Endothelial cell of umbilical vein (primary cell): ENCODE measurements around the gene DLGAP1. TPM values are rescaled to one million over a fixed set of nuclear protein-coding genes. Genes with fewer than 3 reads are reported as not detected.
A peak's percentile ranks its signal among the peaks of the same experiment; 100 is the strongest.

Source experiments
- BruUV-seq: library from RNA; stranded (reverse); fragments of 400-500 nt; replicated peaks from 2 replicates; lab custom pipeline; 2021; lab: Mats Ljungman, UMichigan
- CTCF ChIA-PET: fragments of 300-600, 350-600 bp; sonication (Branson Sonifier 250); formaldehyde crosslinking; loops from one replicate; lab custom pipeline; 2021; ENCODE audit warnings: antibody characterized with exemption, inconsistent platforms; lab: Charles Lee
- POLR2A ChIA-PET: fragments of 300-600, 350-600 bp; sonication (Branson Sonifier 250); formaldehyde crosslinking; loops from one replicate; lab custom pipeline; 2021; ENCODE audit warnings: antibody characterized with exemption, inconsistent platforms; lab: Charles Lee
- DNase-seq: peaks from one replicate; pipeline ENCODE4 v3.0.0-alpha.2; 2011; ENCODE audit warnings: low read depth, low spot score
- FAIRE-seq: peaks from 2 replicates; lab custom pipeline; 2011; peaks lifted over from hg19 to GRCh38; lab: Jason Lieb, UNC
- H2AFZ ChIP-seq: 2 replicates; pipeline ENCODE4 v1.6.0; 2012; ENCODE audit warnings: low read depth, low read length, control low read depth, inconsistent platforms
- H3K27ac ChIP-seq: 2 replicates; pipeline ENCODE4 v1.5.1; 2011; ENCODE audit warnings: low read depth, mild to moderate bottlenecking, control low read depth, low read length, moderate library complexity; ENCODE audit not compliant: insufficient read depth
- H3K27me3 ChIP-seq, 2 experiments: 2 replicates each; pipeline versions ENCODE4 v1.6.0 to v1.6.1; 2011; ENCODE audit warnings: low read length in 2 of 2, mixed read lengths in 1 of 2; ENCODE audit not compliant: control insufficient read depth in 2 of 2, insufficient read depth in 2 of 2
- H3K36me3 ChIP-seq, 2 experiments: 2 replicates in 1 of 2; 3 replicates in 1 of 2; pipeline ENCODE4 v1.5.1; 2011; ENCODE audit warnings: low read length in 2 of 2, mild to moderate bottlenecking in 1 of 2, moderate library complexity in 1 of 2; ENCODE audit not compliant: control insufficient read depth in 2 of 2, insufficient read depth in 2 of 2; ENCODE audit errors: extremely low read depth in 1 of 2
- H3K4me1 ChIP-seq: 3 replicates; pipeline ENCODE4 v1.5.1; 2011; ENCODE audit warnings: mild to moderate bottlenecking, low read length; ENCODE audit not compliant: control insufficient read depth, insufficient read depth; ENCODE audit errors: extremely low read depth
- H3K4me2 ChIP-seq: 2 replicates; pipeline ENCODE4 v1.6.1; 2011; ENCODE audit warnings: low read length, control low read depth, mixed read lengths; ENCODE audit not compliant: insufficient read depth
- H3K4me3 ChIP-seq, 3 experiments: fragments of 200-600 bp in 1 of 3; sonication (generic), shearing (Covaris generic) in 1 of 3; replicated peaks in 1 of 3; 2 replicates each; pipeline ENCODE4 v1.5.1; 2011 to 2016; ENCODE audit warnings: control low read depth in 3 of 3, low read length in 3 of 3, mild to moderate bottlenecking in 2 of 3, inconsistent platforms in 1 of 3, low read depth in 1 of 3, moderate library complexity in 1 of 3; ENCODE audit not compliant: insufficient read depth in 1 of 3
- H3K79me2 ChIP-seq: 2 replicates; pipeline ENCODE4 v1.6.0; 2012; ENCODE audit warnings: low read length, inconsistent platforms; ENCODE audit not compliant: control insufficient read depth, insufficient read depth
- H3K9ac ChIP-seq: replicated peaks from 2 replicates; pipeline ENCODE3; 2011; ENCODE audit warnings: low read length, control low read depth; ENCODE audit not compliant: insufficient read depth; ENCODE audit errors: extremely low read depth
- H3K9me1 ChIP-seq: replicated peaks from 3 replicates; pipeline ENCODE4 v1.6.0; 2011; ENCODE audit warnings: mild to moderate bottlenecking, low read length; ENCODE audit not compliant: control insufficient read depth, insufficient read depth; ENCODE audit errors: extremely low read depth
- H3K9me3 ChIP-seq: replicated peaks from 2 replicates; pipeline ENCODE4 v1.5.1; 2012; ENCODE audit warnings: low read length, inconsistent platforms; ENCODE audit not compliant: control insufficient read depth, insufficient read depth
- H4K20me1 ChIP-seq: replicated peaks from 2 replicates; pipeline ENCODE3; 2011; ENCODE audit warnings: mild to moderate bottlenecking, low read length; ENCODE audit not compliant: control insufficient read depth, insufficient read depth; ENCODE audit errors: extremely low read depth
- CTCF ChIP-seq, 2 donors: IDR thresholded peaks; 1 replicate in 1 of 2; 2 replicates in 1 of 2; pipeline ENCODE4 v1.5.1; 2011; ENCODE audit warnings: low read length in 2 of 2, mild to moderate bottlenecking in 2 of 2, moderate library complexity in 2 of 2, control low read depth in 1 of 2, inconsistent platforms in 1 of 2, low read depth in 1 of 2; ENCODE audit not compliant: insufficient read depth in 1 of 2; ENCODE audit errors: extremely low read depth in 1 of 2
- FOS ChIP-seq: IDR thresholded peaks from 2 replicates; pipeline ENCODE4 v1.6.1; 2011; ENCODE audit warnings: mild to moderate bottlenecking, low read length, moderate library complexity, borderline replicate concordance; ENCODE audit not compliant: insufficient read depth
- GATA2 ChIP-seq: IDR thresholded peaks from 2 replicates; pipeline ENCODE4 v1.7.0; 2011; ENCODE audit warnings: low read depth, mild to moderate bottlenecking, moderate library complexity, mixed read lengths, low read length; ENCODE audit not compliant: insufficient read length, insufficient read depth
- JUN ChIP-seq: IDR thresholded peaks from 2 replicates; pipeline ENCODE4 v1.6.1; 2011; ENCODE audit warnings: borderline replicate concordance, low read depth; ENCODE audit not compliant: insufficient read length, insufficient read depth
- MAX ChIP-seq: IDR thresholded peaks from 2 replicates; pipeline ENCODE4 v1.6.1; 2011; ENCODE audit not compliant: insufficient read depth, insufficient read length
- MYC ChIP-seq: IDR thresholded peaks from one replicate; pipeline ENCODE4 v1.6.1; 2011; ENCODE audit warnings: mild to moderate bottlenecking, low read depth, low read length
- POLR2A ChIP-seq: IDR thresholded peaks from 2 replicates; pipeline ENCODE4 v1.6.1; 2012; ENCODE audit warnings: low read depth, mild to moderate bottlenecking, control low read depth, low read length
- POLR2AphosphoS5 ChIP-seq: IDR thresholded peaks from 2 replicates; pipeline ENCODE4 v1.6.1; 2012; ENCODE audit warnings: low read depth, mild to moderate bottlenecking, control low read depth, low read length, moderate library complexity; ENCODE audit not compliant: insufficient read depth
- dilution Hi-C: fragments of 300-500 bp; cut with MboI; formaldehyde crosslinking; loops from one replicate; pipeline ENCODE4 v1.15.0; 2019; ENCODE audit warnings: low sequenced_read_pairs; ENCODE audit not compliant: extremely low pct_ligation_motif_present
- intact Hi-C: fragments of 100-400 bp; cut with micrococcal nuclease; formaldehyde crosslinking; loops from one replicate; pipeline ENCODE4 v1.10.0; 2022
- polyA plus RNA-seq, 4 experiments: library from polyadenylated mRNA; depleted of rRNA in 3 of 4; stranded (reverse) in 3 of 4; unstranded in 1 of 4; fragments of >200 nt; gene quantifications; 2 replicates each; pipeline versions ENCODE4 v1.2.1 to v1.2.3, GENCODE V29; 2011 to 2012; ENCODE audit warnings: missing spikeins in 1 of 4
- total RNA-seq: library from RNA; stranded (reverse); gene quantifications from 2 replicates; pipeline ENCODE4 v1.2.3, GENCODE V29; 2021

The DLGAP1 gene
- total and polyA plus RNA-seq, 2 donors (not counting 3 experiments of a cell fraction or from before 2014, with no cell fraction given), result 0.04 TPM; not detected in 1

- Histone ChIP-seq H3K36me3 (no peaks in the 10 kb centered on the region), H3K4me2 (no peak overlapping the region), H3K27me3 (no peaks in the 10 kb centered on the region), H3K9me3 (no peaks in the 10 kb centered on the region), H3K9me1 (no peaks in the 10 kb centered on the region), H3K27ac (no peak overlapping the region), H3K79me2 (peaks cover 3% of the 10 kb centered on the region), H2AFZ (no peak overlapping the region), H4K20me1 (no peaks in the 10 kb centered on the region), H3K4me1 (peaks cover 53% of the 10 kb centered on the region), H3K9ac (no peak overlapping the region), H3K4me3 (no peak overlapping the region)
- dilution Hi-C loops, result no loop called here
- intact Hi-C loops, result loop anchor here (5.0 kb wide), 2 partner anchors 276 to 336 kb away; partner anchors contain the start of gene MYL12B
- no peak for TF ChIP-seq JUN
- TF ChIP-seq POLR2AphosphoS5, result no peak
- no peak for FAIRE-seq
- DNase-seq, result no peak
- no TSS peak for BruUV-seq
- ChIA-PET POLR2A (interaction anchor here (3.0 kb wide), 1 partner anchor 67 kb away, joined by 16 read pairs; no protein-coding TSS in a partner anchor), CTCF (interaction anchor here (5.5 kb wide), 1 partner anchor 67 kb away, joined by 154 read pairs; no protein-coding TSS in a partner anchor)
These were observed 856.5 kb downstream of the DLGAP1 start for GRCh38 chr18:3598581-3598980.

- no peaks in the 10 kb centered on the region for H4K20me1 ChIP-seq
- BruUV-seq, result no TSS peak
- H3K4me3 ChIP-seq, result no peak overlapping the region
- no peaks in the 10 kb centered on the region for H3K36me3 ChIP-seq
- peaks cover 55% of the 10 kb centered on the region for H3K4me1 ChIP-seq
- H3K9me1 ChIP-seq, result no peaks in the 10 kb centered on the region
- DNase-seq (no peak), FAIRE-seq (no peak)
- H3K4me2 ChIP-seq, result peak overlapping the region; percentile 96
- TF ChIP-seq MAX (no peak), POLR2A (no peak), MYC (no peak), FOS (no peak), GATA2 (no peak), JUN (no peak), CTCF (IDR thresholded peaks at IDR 0.05; ENCODE audit: extremely low read depth in 1 of 2, insufficient read depth in 1 of 2, low read depth in 1 of 2, low read length in 2 of 2) (no peak)
- H3K9ac ChIP-seq, result peak overlapping the region; percentile 100
- H2AFZ ChIP-seq, result no peak overlapping the region
- intact Hi-C loops, result loop anchor here (5.0 kb wide), 2 partner anchors 275 to 335 kb away; partner anchors contain the start of gene MYL12B
- peaks cover 3% of the 10 kb centered on the region for H3K79me2 ChIP-seq
- POLR2A ChIA-PET, result interaction anchor here (3.0 kb wide), 1 partner anchor 68 kb away, joined by 16 read pairs; no protein-coding TSS in a partner anchor
- no peaks in the 10 kb centered on the region for H3K27me3 ChIP-seq
- CTCF ChIA-PET, result interaction anchor here (5.3 to 5.5 kb wide), 2 partner anchors 68 to 316 kb away, joined by 79 to 154 read pairs; no protein-coding TSS in a partner anchor
- no peaks in the 10 kb centered on the region for H3K9me3 ChIP-seq
- H3K27ac ChIP-seq, result peak overlapping the region; percentile 100
- dilution Hi-C loops, result no loop called here
These were observed 857.4 kb downstream of the DLGAP1 start for GRCh38 chr18:3597409-3598357.
